Dermis microvascular lymphatic vessel endothelial cell (primary cell): ENCODE results near the gene TRPV4. TPM values are rescaled to one million over a fixed set of nuclear protein-coding genes. Genes with fewer than 3 reads are reported as not detected.

ENCODE experiments used
- DNase-seq, 2 donors: peaks; one replicate each; pipeline versions ENCODE4 v3.0.0 to v3.0.0-alpha.2; 2010; ENCODE audit warnings: low read depth in 2 of 2
- total RNA-seq: library from RNA; depleted of rRNA; stranded (reverse); fragments of >200 nt; gene quantifications from 2 replicates; pipeline ENCODE4 v1.2.1, GENCODE V29; 2014

The TRPV4 gene
- total RNA-seq, 1 donor from 2014 or later: 1.4 TPM

DNA sequence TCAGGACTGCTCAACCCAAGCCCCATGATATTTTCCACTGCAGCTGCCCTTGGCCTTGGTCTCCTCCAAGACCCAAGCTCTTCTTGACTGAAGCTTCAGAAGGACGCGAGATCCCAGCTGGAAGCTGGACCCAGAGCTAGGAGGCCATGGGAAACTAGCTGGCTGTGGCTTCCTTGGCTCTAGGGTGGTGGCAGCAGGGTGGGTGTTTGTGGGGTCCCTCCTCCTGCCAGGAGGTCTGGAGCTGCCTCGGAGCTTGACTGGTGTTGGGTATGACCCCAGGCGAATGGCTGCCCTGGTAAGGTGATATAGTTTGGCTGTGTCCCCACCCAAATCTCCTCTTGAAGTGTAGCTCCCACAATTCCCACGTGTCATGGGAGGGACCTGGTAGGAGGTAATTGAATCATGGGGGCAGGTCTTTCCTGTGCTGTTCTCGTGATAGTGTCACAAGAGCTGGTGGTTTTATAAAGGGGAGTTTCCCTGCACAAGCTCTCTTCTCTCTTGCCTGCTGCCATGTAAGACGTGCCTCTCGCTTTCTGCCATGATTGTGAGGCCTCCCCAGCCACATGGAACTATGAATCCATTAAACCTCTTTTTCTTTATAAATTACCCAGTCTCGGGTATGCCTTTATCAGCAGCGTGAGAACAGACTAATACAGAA, 51.4 kb downstream of the TRPV4 start:
- DNase-seq: no peak

DNA sequence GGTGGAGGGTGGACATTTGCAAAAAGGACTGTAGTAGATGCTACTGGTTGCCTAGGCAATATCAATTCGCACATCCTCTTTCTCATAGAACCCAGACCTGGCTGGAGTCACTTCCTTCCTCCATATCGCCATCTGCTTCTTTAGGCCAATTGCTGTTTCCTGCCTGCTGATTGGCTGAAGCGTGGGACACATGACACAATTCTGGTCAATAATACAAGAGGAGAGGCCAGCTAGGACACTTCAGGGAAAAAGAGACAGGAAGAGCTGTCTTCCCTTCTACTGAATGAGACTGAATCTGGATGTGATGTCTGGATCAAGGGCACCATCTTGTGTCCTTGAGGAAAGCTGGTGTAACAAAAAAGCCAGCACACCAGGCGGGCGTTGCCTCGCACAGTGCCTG, 53.8 kb downstream of the TRPV4 start:
- peak in 1 of 2 donors; percentile 8 for DNase-seq

DNA sequence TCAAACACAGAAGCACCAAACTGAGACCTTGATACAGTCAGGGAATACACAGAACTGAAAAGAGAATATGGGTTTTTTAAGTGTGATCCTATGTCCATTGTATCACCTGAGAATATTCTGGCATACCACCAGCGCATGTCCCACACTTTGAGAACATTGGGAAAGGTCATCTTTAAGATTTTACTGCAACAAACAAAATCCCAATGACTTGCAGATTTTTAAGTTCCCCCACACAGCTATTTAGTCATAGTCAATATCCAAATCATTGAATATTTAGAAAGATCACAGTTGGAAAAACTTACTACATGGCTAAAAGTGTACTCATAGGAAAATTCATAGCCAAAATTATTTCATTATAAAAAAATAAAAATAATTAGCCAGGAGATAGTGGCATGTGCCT, 54.5 kb downstream of the TRPV4 start:
- no peak for DNase-seq

DNA sequence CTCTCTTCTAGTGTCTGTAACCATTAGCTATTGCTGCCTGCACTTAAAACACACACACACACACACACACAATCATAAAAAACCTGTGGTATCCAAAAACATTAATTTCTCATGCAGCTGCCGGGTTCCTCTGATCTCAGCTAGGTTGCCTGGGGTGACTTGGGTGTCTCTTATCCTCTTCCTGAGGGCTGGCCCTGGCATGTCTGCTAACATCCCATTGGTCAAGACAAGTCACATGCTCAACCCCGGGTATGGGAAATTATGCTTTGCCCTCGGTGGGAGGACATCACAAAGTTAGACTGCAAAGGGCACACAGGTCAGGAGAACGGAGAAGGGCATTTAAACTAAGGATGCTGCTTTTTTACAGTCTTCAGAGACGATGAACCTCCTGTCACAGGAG, 55.7 kb downstream of the TRPV4 start:
- peak in 1 of 2 donors; percentile 14 for DNase-seq

DNA sequence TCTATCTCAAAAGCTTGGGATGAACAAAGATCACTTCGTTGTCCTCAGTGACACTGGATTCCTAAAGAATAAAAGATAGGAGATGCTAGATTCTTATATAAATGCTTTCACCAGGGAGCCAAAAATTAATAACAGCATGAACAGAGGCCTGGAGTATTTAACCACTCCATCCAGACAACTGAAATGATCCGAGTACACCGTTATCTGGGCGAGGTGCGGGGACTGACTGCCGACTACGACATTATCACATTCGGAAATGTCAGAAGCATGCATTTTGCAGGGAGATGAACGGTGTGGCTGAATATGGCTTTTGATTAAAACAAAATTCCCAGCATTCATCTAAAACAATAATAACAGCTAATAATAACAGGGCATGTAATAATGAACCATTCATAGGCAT, 56.6 kb downstream of the TRPV4 start:
- no peak for DNase-seq

DNA sequence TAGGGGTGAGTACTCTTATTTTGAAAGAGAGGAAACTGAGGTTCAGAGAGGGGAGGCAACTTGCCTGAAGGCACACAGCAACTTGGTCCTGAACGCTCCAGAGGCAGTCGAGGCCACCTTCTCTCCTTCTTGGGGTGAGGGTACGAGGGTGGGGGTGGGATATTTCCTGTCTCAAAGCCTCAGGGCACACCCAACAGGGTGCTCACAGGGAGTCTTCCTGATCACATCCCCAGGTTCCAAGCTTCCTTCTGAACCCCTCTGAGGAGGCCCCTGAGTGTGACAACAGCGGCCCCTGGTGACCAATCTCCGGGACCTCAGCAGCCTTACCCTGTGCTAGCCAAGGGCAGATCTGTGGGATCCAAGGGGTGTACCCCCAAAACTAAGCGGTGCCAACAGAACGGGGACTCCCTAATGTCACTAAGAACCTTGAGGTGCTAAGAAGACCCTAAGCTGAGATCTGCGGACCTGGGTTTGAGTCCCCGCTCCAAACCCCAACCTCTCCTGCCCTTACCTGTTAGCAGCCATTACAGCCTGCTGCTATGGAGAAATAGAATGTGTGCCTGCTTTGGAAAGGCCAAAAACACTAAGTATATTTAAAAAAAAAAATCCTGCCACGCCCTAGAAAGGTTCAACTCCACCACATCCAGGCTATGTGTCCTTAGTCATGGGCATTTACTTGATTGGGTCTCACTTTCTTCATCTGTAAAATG, 57.9 kb downstream of the TRPV4 start:
- DNase-seq: peak; percentile 32 to 68

DNA sequence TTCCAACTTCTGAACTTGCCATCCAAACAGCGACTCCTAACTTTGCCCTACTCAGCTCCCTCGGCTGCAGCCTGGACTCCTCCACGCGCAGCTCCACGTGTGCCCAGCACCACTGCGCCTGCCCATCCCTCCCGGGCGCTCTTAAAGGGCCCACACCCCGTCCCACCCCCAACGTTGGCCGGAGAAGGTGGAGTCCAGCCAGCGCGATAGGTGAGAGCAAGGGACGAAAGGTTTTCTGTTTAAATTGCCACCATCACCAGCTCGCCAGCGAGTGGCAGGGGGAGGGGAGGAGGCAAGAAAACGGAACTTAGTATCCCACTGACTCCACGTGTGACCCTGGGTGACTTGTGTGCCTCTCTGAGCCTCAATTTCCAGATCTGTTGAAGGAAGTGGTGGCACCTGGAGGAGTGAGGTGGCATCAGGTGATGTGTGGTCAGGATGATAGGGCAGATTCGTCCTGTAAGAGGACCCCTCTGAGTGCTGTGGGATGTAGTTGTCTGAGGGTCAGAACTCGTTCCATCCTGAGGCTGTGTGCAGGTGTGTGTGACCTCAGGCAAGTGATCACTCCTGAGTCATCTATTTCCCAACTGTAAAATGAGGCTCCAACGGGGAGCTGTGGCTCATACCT, 59.7 kb downstream of the TRPV4 start:
- DNase-seq: no peak

DNA sequence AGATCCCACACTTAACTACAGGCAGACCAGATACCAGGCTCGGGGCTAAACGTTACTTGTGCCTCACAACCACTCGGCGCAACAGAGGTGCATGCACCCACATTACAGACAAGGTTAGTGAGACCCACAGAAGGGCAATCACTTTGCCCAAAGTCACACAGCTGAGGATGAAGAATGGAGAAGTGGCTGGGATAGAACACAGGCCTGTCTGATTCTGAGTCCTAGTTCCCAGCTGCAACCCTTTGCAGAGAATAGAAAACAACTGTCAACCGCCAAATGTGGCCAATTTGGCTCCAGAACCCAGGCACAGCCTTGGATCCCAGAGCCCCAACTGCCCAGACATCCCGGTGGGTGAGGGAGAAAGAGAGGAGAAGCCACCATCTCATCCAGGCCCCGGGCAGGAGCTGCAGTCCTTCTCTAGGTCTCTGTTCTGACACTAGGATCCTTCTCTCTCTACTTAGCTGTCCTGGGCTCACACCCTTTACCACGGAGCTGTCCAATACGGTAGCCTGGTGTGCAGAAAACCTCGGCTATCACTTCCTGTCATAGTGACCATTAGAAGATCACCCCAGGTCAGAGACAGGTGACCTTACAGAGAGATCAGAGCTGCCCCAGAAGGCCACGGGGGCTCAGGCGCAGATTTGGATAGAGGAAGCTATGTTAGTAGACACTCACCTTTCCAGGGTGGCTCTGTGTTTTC, 60.4 kb downstream of the TRPV4 start:
- DNase-seq: no peak

DNA sequence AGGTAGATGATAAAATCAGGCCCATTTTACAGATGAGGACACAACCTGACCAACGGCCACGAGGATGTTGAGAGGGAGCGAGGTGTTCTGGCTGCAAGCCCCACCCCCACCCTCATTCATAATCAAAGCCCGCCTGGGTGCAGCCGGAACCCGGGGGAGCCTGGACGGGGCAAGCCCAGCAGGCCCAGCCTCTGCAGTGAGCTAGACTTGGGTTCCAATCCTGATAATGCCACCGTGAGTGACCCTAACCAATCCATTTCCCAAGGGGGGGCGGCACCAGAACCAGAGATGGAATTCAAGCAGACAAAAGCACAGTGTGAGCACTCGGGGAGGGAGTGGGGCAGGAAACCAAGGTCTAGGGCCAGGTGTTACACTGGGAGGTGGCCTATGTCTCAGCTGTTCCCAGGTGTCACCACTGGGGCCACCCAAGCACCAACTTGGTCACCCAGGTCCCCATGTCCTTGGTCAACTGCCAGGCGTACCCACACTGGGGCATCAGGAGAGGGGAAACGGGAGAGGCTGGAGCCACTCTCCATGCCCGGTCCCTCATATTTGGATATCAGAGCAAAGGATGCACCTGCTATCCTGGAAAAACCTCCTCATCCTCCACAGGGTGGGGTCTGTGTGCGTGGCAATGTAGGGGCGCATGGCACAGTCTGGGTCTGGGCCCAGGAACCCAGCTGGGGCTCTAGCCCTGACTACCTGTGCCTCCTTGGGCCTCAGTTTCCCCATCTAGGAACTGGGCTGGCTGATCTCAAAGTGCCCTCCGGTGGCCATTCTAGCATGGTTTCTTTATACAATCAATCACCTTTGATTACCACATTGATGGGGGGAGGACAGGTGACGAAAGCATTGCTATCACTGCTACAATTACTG, 61.2 kb downstream of the TRPV4 start:
- no peak for DNase-seq

DNA sequence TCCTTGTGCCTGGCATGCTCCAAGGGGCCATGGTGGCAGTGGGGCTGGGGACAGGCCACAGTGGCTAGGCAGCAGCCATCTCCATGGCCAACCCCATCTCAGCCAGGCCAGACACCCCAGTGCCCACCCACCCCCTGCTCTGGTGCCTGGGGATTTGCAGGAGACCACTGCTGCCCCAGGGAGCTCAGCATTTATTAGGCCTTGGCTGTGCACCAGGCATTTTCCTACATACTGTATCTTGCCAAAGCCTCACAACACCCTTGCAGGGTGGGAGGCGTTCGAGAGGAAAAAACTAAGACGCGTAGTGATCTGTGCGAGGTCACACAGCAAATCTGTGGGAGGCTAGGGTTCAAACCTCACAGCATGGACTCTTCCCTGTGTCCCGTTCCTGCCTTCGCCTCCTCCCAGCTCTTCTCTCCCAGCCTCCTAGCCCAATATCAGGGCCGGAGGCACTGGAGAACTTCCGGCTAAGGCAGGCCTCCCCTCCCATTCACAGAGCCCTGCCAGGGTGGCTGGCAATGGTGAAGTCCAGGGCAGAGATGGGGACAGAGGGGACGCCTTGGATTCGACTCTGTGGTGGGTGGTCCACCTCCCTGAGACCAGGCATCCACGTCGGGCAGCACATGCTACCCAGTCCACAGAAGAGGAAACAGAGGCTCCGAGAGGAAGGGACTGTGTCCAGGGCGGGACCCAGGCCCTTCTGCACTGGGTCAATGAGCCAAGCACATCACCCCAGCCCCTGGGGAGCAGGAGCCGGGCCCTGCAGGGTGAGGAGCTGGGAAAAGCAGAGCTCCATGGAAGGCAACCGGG, 62.1 kb downstream of the TRPV4 start:
- no peak for DNase-seq

DNA sequence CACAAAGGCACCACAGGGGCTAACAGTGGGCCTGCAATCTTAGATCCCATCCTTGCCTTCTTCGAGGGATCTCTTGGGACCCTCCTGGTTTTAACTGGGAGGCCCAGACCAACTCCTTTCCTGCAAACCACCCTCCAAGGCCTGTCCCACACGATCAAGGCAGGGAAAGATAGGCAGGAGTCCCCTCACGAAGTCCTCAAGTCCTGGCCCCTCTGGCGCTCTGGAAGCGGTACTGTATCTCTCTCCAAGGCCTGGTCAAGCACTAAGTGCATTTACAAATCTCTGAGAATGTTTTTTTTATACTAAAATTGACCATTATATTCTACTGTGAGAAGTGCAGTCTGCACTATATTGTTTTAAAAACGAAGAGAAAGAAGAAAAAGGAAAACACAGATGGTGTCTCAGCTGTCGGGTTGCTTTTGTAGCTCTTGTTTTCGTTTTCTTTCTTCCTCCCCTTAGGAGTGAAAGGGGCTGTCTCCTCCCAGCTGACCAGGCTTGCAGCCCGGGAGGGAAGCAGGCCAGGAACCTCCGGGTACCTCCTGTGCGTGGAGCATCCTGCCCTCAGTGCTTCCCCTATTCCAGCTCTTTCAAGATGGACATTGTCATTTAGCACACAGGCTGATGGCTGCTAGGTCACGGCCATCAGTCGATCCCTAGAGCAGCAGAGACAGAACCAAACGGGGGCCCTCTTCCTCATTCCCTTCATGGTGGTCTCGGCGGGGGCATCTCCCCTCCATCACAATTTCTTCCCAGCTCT, 62.9 kb downstream of the TRPV4 start:
- no peak for DNase-seq

DNA sequence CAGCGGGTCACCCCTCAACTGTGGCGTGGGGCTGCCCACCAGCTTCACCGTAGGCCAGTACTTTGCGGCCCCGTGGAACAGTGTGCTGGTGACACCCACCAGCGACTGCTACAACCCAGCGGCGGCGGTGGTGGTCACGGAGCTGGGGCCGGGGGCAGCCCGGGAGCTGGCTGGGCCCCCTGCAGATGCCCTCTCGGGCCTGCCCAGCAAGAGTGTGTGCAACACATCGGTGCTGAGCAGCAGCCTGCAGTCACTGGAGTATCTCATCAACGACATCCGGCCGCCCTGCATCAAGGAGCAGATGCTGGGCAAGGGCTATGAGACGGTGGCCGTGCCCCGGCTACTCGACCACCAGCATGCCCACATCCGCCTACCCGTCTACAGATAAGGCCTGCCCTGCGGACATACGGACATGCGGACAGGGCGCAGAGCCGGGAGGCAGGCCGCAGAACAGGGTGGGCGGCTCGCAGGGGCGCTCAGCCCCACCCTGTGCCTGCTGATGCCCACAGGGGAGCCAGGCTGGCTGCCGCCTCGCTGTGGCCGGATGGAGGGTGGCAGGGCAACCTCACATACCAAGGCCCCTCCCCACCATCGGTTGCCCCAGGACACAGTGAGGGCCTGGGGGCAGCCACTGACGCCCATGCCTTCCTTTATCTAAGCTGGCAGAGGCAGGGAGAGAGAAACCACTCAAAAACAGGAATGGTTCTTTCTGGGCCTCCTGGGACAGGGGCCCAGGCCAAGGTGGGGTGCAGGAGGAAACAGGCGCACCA, 64.1 kb downstream of the TRPV4 start:
- no peak for DNase-seq

DNA sequence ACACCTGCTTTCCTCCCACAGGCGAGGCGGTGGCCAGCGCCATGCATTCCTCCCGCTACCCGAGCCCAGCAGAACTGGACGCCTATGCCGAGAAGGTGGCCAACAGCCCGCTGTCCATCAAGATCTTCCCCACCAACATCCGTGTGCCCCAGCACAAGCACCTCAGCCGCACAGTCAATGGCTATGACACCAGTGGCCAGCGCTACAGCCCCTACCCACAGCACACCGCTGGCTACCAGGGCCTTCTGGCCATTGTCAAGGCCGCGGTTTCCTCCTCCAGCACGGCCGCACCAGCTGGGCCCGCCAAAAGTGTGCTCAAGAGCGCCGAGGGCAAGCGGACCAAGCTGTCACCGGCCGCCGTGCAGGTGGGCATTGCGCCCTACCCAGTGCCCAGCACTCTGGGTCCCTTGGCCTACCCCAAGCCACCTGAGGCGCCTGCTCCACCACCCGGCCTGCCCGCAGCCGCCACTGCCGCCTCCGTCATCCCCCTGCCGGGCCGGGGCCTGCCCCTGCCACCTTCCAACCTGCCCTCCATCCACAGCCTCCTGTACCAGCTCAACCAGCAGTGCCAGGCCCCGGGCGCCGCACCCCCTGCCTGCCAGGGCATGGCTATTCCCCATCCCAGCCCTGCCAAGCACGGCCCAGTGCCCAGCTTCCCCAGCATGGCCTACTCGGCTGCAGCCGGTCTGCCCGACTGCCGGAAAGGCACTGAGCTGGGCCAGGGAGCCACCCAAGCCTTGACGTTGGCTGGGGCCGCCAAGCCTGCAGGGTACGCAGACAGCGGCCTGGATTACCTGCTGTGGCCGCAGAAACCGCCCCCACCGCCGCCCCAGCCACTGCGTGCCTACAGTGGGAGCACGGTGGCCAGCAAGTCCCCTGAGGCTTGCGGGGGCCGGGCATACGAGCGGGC, 65.0 kb downstream of the TRPV4 start:
- no peak for DNase-seq

DNA sequence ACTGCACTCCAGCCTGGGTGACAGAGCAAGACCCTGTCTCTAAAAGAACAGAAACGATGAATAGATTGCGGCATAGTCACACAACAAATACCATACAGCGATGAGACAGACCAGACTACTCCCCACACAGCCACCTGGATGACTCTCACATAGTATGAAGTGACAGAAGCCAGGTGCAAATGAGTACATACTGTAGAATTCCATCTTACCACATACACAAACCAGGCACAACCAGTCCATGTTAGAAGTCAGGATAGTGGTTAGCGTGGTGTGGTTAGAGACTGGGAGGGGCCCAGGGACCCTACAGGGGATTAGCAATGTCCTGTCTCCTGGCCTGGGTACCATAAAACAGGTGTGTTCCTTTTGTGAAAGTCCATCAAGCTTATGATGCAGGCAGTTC, 65.7 kb downstream of the TRPV4 start:
- no peak for DNase-seq

DNA sequence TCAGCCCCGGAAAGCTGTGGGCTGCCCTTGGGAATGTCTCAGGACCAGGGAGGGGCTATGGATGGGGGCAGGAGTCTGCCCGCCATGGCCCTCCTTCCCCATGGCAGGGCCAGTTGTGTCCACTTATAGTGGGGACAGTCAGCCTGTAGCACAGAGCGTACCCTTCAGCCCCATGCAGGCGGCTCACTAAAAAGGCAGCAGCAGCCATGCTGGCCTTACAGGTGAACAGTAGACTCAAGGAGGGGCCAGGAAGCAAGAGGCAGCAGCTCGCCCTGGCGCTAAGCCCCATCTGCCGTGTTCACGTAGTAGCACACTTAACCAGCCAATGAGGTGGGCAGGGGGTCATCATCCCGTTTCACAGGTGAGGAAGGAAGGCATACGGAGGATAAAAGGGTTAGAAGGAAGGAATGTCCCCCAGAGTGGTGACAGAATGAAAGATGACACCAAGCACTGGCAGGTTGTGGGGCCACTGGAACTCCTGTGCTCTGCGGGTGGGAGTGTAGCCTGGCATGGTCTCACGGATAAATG, 66.9 kb downstream of the TRPV4 start:
- no peak for DNase-seq

DNA sequence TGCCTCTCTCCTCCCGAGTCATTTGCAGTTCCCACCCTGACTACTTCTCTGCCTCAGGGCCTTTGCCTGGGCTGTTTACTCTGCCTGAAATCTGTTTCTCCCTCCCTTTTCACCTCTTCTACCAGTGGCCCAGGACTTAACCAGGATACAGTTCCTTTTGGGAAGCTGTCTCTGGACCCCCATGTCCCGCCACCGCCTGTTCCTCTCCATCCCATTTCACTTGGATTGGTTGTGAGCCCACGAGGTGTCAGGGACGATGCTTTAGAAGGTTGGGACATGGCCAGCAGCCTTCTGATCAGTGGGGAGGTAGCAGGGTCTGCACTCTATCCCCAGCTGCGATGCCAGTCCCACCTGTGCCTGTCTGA, 67.8 kb downstream of the TRPV4 start:
- no peak for DNase-seq

DNA sequence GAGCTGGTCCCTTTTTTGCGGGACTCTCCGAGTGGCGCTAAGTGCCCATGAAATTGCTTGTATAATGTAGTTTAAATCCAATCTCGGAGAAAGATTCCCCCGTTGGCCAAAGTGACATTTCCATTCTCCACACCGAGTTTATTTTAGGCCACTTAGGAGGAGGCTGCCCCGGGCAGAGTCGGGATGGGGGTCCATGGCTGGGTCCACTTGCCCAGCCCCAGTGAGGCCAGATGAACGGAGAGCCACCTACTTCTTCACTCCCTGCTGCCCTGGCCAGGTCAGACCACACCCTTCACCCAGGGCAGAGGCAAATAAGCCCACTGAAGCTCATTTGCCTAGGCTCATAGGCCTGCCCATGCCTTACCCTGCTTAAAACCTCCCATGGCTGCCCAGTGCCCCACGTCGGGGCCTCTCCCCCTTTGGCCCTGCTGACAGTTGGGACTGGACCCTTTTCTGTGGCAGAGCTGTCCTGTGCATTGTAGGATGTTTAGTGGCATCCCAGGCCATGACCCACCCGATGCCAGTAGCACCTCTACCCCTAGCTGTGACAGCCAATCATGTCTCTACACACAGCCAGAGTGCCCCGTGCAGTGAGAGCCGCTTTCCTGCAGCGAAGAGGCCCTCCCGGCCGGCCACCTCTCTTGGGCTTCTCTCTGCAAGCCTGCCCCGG, 68.3 kb downstream of the TRPV4 start:
- no peak for DNase-seq
